H1 (cell line): ENCODE measurements around the gene MZT1. TPM values are rescaled to one million over a fixed set of nuclear protein-coding genes. Genes with fewer than 3 reads are reported as not detected.

ENCODE experiments used
- MAX ChIP-seq: IDR thresholded peaks from 2 replicates; pipeline ENCODE4 v1.6.1; 2012; ENCODE audit warnings: inconsistent platforms
- NRF1 ChIP-seq: IDR thresholded peaks from 2 replicates; pipeline ENCODE4 v1.6.1; 2011; ENCODE audit warnings: mild to moderate bottlenecking, low read depth, low read length, improper control_type of control experiment
- polyA plus RNA-seq, 7 experiments: library from polyadenylated mRNA; depleted of rRNA in 3 of 7; stranded (reverse) in 5 of 7; unstranded in 2 of 7; fragments of >200 nt in 5 of 7; fragments of 200-250 nt in 2 of 7; gene quantifications; 1 replicate in 5 of 7; 2 replicates in 1 of 7; 4 replicates in 1 of 7; pipeline versions ENCODE4 v1.2.1 to v1.2.3, GENCODE V29; 2011 to 2013; ENCODE audit warnings: missing spikeins in 2 of 7, mixed read lengths in 2 of 7
- total RNA-seq: library from RNA; stranded (reverse); fragmentation: NEBNext Ultra II Directional; extraction: Animal tissue kit (Norgen Biotek cat#: 25700); gene quantifications from 2 replicates; pipeline ENCODE4 v1.2.1, GENCODE V29; 2021
- TF ChIP-seq, protein P1 (sequence below): fragments of 300-600 bp; sonication (generic); IDR thresholded peaks from 2 replicates; pipeline ENCODE4 v1.7.1; 2012; ENCODE audit warnings: low read length, moderate library complexity, mild to moderate bottlenecking, inconsistent platforms; ENCODE audit not compliant: insufficient replicate concordance

Gene MZT1
- total and polyA plus RNA-seq, 2 of the 8 experiments (the other 6 are each of a cell fraction or from before 2014, with no cell fraction given), result 8.8 to 25.2 TPM

- TF ChIP-seq, protein P1, sequence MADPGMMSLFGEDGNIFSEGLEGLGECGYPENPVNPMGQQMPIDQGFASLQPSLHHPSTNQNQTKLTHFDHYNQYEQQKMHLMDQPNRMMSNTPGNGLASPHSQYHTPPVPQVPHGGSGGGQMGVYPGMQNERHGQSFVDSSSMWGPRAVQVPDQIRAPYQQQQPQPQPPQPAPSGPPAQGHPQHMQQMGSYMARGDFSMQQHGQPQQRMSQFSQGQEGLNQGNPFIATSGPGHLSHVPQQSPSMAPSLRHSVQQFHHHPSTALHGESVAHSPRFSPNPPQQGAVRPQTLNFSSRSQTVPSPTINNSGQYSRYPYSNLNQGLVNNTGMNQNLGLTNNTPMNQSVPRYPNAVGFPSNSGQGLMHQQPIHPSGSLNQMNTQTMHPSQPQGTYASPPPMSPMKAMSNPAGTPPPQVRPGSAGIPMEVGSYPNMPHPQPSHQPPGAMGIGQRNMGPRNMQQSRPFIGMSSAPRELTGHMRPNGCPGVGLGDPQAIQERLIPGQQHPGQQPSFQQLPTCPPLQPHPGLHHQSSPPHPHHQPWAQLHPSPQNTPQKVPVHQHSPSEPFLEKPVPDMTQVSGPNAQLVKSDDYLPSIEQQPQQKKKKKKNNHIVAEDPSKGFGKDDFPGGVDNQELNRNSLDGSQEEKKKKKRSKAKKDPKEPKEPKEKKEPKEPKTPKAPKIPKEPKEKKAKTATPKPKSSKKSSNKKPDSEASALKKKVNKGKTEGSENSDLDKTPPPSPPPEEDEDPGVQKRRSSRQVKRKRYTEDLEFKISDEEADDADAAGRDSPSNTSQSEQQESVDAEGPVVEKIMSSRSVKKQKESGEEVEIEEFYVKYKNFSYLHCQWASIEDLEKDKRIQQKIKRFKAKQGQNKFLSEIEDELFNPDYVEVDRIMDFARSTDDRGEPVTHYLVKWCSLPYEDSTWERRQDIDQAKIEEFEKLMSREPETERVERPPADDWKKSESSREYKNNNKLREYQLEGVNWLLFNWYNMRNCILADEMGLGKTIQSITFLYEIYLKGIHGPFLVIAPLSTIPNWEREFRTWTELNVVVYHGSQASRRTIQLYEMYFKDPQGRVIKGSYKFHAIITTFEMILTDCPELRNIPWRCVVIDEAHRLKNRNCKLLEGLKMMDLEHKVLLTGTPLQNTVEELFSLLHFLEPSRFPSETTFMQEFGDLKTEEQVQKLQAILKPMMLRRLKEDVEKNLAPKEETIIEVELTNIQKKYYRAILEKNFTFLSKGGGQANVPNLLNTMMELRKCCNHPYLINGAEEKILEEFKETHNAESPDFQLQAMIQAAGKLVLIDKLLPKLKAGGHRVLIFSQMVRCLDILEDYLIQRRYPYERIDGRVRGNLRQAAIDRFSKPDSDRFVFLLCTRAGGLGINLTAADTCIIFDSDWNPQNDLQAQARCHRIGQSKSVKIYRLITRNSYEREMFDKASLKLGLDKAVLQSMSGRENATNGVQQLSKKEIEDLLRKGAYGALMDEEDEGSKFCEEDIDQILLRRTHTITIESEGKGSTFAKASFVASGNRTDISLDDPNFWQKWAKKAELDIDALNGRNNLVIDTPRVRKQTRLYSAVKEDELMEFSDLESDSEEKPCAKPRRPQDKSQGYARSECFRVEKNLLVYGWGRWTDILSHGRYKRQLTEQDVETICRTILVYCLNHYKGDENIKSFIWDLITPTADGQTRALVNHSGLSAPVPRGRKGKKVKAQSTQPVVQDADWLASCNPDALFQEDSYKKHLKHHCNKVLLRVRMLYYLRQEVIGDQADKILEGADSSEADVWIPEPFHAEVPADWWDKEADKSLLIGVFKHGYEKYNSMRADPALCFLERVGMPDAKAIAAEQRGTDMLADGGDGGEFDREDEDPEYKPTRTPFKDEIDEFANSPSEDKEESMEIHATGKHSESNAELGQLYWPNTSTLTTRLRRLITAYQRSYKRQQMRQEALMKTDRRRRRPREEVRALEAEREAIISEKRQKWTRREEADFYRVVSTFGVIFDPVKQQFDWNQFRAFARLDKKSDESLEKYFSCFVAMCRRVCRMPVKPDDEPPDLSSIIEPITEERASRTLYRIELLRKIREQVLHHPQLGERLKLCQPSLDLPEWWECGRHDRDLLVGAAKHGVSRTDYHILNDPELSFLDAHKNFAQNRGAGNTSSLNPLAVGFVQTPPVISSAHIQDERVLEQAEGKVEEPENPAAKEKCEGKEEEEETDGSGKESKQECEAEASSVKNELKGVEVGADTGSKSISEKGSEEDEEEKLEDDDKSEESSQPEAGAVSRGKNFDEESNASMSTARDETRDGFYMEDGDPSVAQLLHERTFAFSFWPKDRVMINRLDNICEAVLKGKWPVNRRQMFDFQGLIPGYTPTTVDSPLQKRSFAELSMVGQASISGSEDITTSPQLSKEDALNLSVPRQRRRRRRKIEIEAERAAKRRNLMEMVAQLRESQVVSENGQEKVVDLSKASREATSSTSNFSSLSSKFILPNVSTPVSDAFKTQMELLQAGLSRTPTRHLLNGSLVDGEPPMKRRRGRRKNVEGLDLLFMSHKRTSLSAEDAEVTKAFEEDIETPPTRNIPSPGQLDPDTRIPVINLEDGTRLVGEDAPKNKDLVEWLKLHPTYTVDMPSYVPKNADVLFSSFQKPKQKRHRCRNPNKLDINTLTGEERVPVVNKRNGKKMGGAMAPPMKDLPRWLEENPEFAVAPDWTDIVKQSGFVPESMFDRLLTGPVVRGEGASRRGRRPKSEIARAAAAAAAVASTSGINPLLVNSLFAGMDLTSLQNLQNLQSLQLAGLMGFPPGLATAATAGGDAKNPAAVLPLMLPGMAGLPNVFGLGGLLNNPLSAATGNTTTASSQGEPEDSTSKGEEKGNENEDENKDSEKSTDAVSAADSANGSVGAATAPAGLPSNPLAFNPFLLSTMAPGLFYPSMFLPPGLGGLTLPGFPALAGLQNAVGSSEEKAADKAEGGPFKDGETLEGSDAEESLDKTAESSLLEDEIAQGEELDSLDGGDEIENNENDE, result no peak
- TF ChIP-seq NRF1 (no peak), MAX (no peak)
Observed at GRCh38 chr13:72694314-72694713, 33.1 kb downstream of the MZT1 start (continued).
